ENCODE results near the gene ZNF586. TPM values are rescaled to one million over a fixed set of nuclear protein-coding genes. Genes with fewer than 3 reads are reported as not detected.

ZNF586 gene
- total and polyA plus RNA-seq, 2 experiments from 2014 or later: 5.2 to 16.9 TPM

DNA sequence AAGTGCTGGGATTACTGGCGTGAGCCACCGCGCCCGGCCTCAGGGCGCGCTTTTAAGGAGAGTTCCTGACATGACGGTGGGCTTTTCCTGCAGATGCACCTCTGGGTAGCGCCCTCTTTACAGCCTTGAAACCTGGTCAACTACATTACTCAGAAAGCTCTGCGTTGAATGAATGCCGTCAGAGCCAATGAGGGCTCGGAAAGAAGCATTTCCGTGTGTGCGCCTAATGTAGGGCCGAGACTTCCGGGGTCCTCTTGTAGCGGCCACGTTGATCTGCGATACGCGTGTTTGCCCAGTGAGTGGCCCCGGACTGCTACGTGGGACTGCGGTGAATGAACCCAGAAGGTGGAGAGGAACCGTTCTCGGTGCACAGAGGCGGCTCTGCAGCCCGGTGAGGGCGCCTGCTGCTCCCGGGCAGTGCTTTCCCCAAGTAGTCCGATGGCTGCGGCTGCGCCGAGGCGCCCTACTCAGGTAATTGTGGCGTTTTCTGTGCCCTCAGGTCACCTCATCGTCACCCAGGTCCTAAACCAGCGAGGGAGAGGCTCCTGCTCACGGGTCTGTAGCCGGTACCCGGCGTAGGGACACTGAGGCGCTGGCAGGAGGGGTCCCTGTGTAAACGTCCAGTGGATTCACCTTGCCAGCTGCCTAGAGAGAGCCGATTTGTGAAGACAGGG is 50.1 kb downstream of the ZNF586 start:
- no peaks in the 10 kb centered on the region for H3K9me2 ChIP-seq (ENCODE audit: insufficient read depth)
- peaks cover 51% of the 10 kb centered on the region for H3K4me1 Mint-ChIP-seq
- H2AFZ ChIP-seq: no peak overlapping the region
- peaks cover 56% of the 10 kb centered on the region for H3K79me2 ChIP-seq (replicated peaks; ENCODE audit: insufficient read depth)
- H3K27me3 ChIP-seq (ENCODE audit: insufficient read depth): no peaks in the 10 kb centered on the region
- peak; percentile 98 for DNase-seq (ENCODE audit: low spot score)
- peaks cover 13% of the 10 kb centered on the region for H3K27me3 Mint-ChIP-seq (ENCODE audit: insufficient read depth, low read depth, poor library complexity)
- H3K4me3 ChIP-seq: peak overlapping the region; percentile 95
- H3K36me3 ChIP-seq (ENCODE audit: insufficient read depth): peaks cover 3% of the 10 kb centered on the region; the same call in 1 of the 2 replicates
- peaks cover 6% of the 10 kb centered on the region; the same call in 1 of the 2 replicates for H3F3A ChIP-seq (replicated peaks; ENCODE audit: low read depth)
- H3K27ac Mint-ChIP-seq: peak overlapping the region; percentile 94
- peak overlapping the region; percentile 95 for H3K4me3 Mint-ChIP-seq
- peaks cover 31% of the 10 kb centered on the region for H3K4me1 ChIP-seq (ENCODE audit: insufficient read depth)
- H3K27ac ChIP-seq (ENCODE audit: low read depth): peak overlapping the region; percentile 60
- H3K9me3 Mint-ChIP-seq: no peaks in the 10 kb centered on the region; the same call in 2 of the 3 replicates
- peak overlapping the region; percentile 86 for H3K4me2 ChIP-seq
- TF ChIP-seq POLR2AphosphoS5 (IDR thresholded peaks at IDR 0.05; ENCODE audit: low read depth) (peak; percentile 87), CREB1 (CRISPR knock-in tag; IDR thresholded peaks at IDR 0.05; ENCODE audit: low read depth) (peak; percentile 51; the same call in 1 of the 2 replicates), NANOG (IDR thresholded peaks at IDR 0.05; ENCODE audit: borderline replicate concordance) (no peak), EZH2phosphoT487 (IDR thresholded peaks at IDR 0.05; ENCODE audit: unreplicated experiment) (no peak)
- TF ChIP-seq, protein P1, sequence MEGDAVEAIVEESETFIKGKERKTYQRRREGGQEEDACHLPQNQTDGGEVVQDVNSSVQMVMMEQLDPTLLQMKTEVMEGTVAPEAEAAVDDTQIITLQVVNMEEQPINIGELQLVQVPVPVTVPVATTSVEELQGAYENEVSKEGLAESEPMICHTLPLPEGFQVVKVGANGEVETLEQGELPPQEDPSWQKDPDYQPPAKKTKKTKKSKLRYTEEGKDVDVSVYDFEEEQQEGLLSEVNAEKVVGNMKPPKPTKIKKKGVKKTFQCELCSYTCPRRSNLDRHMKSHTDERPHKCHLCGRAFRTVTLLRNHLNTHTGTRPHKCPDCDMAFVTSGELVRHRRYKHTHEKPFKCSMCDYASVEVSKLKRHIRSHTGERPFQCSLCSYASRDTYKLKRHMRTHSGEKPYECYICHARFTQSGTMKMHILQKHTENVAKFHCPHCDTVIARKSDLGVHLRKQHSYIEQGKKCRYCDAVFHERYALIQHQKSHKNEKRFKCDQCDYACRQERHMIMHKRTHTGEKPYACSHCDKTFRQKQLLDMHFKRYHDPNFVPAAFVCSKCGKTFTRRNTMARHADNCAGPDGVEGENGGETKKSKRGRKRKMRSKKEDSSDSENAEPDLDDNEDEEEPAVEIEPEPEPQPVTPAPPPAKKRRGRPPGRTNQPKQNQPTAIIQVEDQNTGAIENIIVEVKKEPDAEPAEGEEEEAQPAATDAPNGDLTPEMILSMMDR (conservative IDR thresholded peaks at IDR 0.05; ENCODE audit: low read depth in 2 of 2): peak in 1 of 2 experiments; percentile 36; a peak in 2 of 4 replicates
- TF ChIP-seq, protein P2, sequence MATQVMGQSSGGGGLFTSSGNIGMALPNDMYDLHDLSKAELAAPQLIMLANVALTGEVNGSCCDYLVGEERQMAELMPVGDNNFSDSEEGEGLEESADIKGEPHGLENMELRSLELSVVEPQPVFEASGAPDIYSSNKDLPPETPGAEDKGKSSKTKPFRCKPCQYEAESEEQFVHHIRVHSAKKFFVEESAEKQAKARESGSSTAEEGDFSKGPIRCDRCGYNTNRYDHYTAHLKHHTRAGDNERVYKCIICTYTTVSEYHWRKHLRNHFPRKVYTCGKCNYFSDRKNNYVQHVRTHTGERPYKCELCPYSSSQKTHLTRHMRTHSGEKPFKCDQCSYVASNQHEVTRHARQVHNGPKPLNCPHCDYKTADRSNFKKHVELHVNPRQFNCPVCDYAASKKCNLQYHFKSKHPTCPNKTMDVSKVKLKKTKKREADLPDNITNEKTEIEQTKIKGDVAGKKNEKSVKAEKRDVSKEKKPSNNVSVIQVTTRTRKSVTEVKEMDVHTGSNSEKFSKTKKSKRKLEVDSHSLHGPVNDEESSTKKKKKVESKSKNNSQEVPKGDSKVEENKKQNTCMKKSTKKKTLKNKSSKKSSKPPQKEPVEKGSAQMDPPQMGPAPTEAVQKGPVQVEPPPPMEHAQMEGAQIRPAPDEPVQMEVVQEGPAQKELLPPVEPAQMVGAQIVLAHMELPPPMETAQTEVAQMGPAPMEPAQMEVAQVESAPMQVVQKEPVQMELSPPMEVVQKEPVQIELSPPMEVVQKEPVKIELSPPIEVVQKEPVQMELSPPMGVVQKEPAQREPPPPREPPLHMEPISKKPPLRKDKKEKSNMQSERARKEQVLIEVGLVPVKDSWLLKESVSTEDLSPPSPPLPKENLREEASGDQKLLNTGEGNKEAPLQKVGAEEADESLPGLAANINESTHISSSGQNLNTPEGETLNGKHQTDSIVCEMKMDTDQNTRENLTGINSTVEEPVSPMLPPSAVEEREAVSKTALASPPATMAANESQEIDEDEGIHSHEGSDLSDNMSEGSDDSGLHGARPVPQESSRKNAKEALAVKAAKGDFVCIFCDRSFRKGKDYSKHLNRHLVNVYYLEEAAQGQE (IDR thresholded peaks at IDR 0.05; ENCODE audit: unreplicated experiment): no peak
- TF ChIP-seq, protein P3, sequence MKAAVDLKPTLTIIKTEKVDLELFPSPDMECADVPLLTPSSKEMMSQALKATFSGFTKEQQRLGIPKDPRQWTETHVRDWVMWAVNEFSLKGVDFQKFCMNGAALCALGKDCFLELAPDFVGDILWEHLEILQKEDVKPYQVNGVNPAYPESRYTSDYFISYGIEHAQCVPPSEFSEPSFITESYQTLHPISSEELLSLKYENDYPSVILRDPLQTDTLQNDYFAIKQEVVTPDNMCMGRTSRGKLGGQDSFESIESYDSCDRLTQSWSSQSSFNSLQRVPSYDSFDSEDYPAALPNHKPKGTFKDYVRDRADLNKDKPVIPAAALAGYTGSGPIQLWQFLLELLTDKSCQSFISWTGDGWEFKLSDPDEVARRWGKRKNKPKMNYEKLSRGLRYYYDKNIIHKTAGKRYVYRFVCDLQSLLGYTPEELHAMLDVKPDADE (IDR thresholded peaks at IDR 0.05): peak; percentile 81
- peaks cover 35% of the 10 kb centered on the region for H4K20me1 ChIP-seq (replicated peaks; ENCODE audit: insufficient read depth)
- H3K36me3 Mint-ChIP-seq (ENCODE audit: low read depth): peaks cover 40% of the 10 kb centered on the region
- peak; percentile 84 for ATAC-seq
